PC-3 (cell line): ENCODE measurements around the gene TNFRSF4. TPM values are rescaled to one million over a fixed set of nuclear protein-coding genes. Genes with fewer than 3 reads are reported as not detected.

ENCODE experiments used
- ATAC-seq: fragments of 200-7000 bp; cut with Tn5 transposase; 2 replicates; pipeline ENCODE4 v1.9.1; 2020; ENCODE audit warnings: mild to moderate bottlenecking, moderate library complexity
- BruUV-seq: library from RNA; stranded (reverse); fragments of 400-500 nt; replicated peaks from 2 replicates; lab custom pipeline; 2021; lab: Mats Ljungman, UMichigan
- CTCF ChIA-PET: fragments of 300-600 bp; sonication (Branson Sonifier 250); formaldehyde crosslinking; loops from one replicate; lab custom pipeline; 2022; ENCODE audit warnings: antibody characterized with exemption; lab: Charles Lee
- POLR2A ChIA-PET: fragments of 300-600 bp; sonication (Branson Sonifier 250); formaldehyde crosslinking; loops from one replicate; lab custom pipeline; 2022; ENCODE audit warnings: antibody characterized with exemption; ENCODE audit not compliant: unreplicated experiment; lab: Charles Lee
- DNase-seq: peaks from one replicate; pipeline ENCODE4 v3.0.0-alpha.2; 2015
- H2AFZ ChIP-seq: fragments of 300-600 bp; sonication (generic); 2 replicates; pipeline ENCODE4 v1.6.0; 2016; ENCODE audit warnings: antibody characterized with exemption, low read length
- H3F3A ChIP-seq: fragments of 300-600 bp; sonication (generic); one replicate; pipeline ENCODE4 v1.6.0; 2017; ENCODE audit warnings: antibody characterized with exemption, low read length, control low read depth, mild to moderate bottlenecking; ENCODE audit not compliant: unreplicated experiment
- H3K27ac ChIP-seq: fragments of 300-600 bp; sonication (generic); 2 replicates; pipeline ENCODE4 v1.5.1; 2016; ENCODE audit warnings: mild to moderate bottlenecking, low read length
- H3K27me3 ChIP-seq: fragments of 300-600 bp; sonication (generic); 2 replicates; pipeline ENCODE4 v1.6.1; 2016; ENCODE audit warnings: low read length, mixed read lengths
- H3K36me3 ChIP-seq: fragments of 300-600 bp; sonication (generic); 2 replicates; pipeline ENCODE4 v1.6.1; 2016; ENCODE audit warnings: low read depth, mixed run types, low read length, mixed read lengths
- H3K4me1 ChIP-seq: fragments of 300-600 bp; sonication (generic); 2 replicates; pipeline ENCODE4 v1.5.1; 2016; ENCODE audit warnings: low read length; ENCODE audit not compliant: insufficient read depth
- H3K4me2 ChIP-seq: fragments of 300-600 bp; sonication (generic); 2 replicates; pipeline ENCODE4 v1.6.0; 2016; ENCODE audit warnings: low read length
- H3K4me3 ChIP-seq: fragments of 300-600 bp; sonication (generic); 2 replicates; pipeline ENCODE4 v1.5.1; 2016; ENCODE audit warnings: mild to moderate bottlenecking, low read length, mixed read lengths
- H3K79me2 ChIP-seq: fragments of 300-600 bp; sonication (generic); 2 replicates; pipeline ENCODE4 v1.6.1; 2017; ENCODE audit warnings: low read length, mixed read lengths
- H3K9ac ChIP-seq: fragments of 300-600 bp; sonication (generic); 2 replicates; pipeline ENCODE4 v1.6.0; 2016; ENCODE audit warnings: mild to moderate bottlenecking, low read length
- H3K9me2 ChIP-seq: fragments of 300-600 bp; sonication (generic); replicated peaks from 2 replicates; pipeline ENCODE4 v1.6.1; 2016; ENCODE audit warnings: mixed run types, low read length, mixed read lengths
- H3K9me3 ChIP-seq: fragments of 300-600 bp; sonication (generic); 2 replicates; pipeline ENCODE4 v1.6.1; 2016; ENCODE audit warnings: low read length, mixed read lengths
- H4K20me1 ChIP-seq: fragments of 300-600 bp; sonication (generic); 2 replicates; pipeline ENCODE4 v1.6.1; 2016; ENCODE audit warnings: low read length, mixed read lengths
- EZH2 ChIP-seq: fragments of 300-600 bp; sonication (generic); IDR thresholded peaks from one replicate; pipeline ENCODE4 v1.6.1; 2017; ENCODE audit warnings: antibody characterized with exemption, mild to moderate bottlenecking, low read length; ENCODE audit not compliant: unreplicated experiment
- intact Hi-C: fragments of 100-400 bp; cut with micrococcal nuclease; formaldehyde crosslinking; loops from 2 replicates; pipeline ENCODE4 v1.9.0; 2023
- microRNA-seq: library from miRNA; unstranded; fragments of <30 nt; microRNA quantifications from one replicate; pipeline ENCODE4 v1.1.0, GENCODE V29; 2020; ENCODE audit not compliant: unreplicated experiment
- total RNA-seq: library from RNA; depleted of rRNA; stranded (reverse); fragments of >200 nt; gene quantifications from 2 replicates; pipeline ENCODE4 v1.2.3, GENCODE V29; 2014; rRNA removed
- TF ChIP-seq, protein P1 (sequence below): fragments of 300-600 bp; sonication (generic); conservative IDR thresholded peaks from 2 replicates; pipeline ENCODE4 v1.5.1; 2017; ENCODE audit warnings: antibody characterized with exemption, low read depth, mild to moderate bottlenecking, low read length

The TNFRSF4 gene
- total RNA-seq, 1 experiment from 2014 or later: 0.11 TPM

DNA sequence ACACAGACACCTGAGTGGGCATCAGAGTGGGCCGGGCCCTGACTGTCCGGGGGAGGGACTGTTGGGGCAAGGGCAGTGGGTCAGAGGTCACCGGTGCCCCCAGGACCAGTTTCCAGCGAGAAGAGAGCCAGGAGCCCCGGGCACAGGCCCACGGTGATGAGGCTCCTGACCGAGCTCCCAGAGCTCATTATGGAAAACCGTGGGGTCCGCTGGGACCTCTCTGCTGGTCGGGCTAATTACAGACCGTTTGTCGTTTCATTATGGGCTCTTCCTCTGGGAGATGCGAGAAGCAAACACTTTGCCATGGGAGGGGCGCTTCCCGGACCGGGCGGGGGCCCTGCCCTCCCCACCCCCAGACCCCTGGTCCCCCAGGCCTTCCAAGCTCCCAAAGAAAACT, 52.3 kb downstream of the TNFRSF4 start:
- H3K9ac ChIP-seq: no peak overlapping the region
- no peaks in the 10 kb centered on the region for H3K36me3 ChIP-seq
- DNase-seq (no peak), ATAC-seq (no peak)
- H3K4me3 ChIP-seq: no peak overlapping the region
- H3K79me2 ChIP-seq: peaks cover 39% of the 10 kb centered on the region
- no peak overlapping the region for H3K27ac ChIP-seq
- BruUV-seq: no TSS peak
- H2AFZ ChIP-seq: no peak overlapping the region
- no peaks in the 10 kb centered on the region for H3K9me3 ChIP-seq
- H3K4me1 ChIP-seq: peaks cover 32% of the 10 kb centered on the region
- peaks cover 27% of the 10 kb centered on the region for H4K20me1 ChIP-seq
- intact Hi-C loops: no loop called here
- H3K4me2 ChIP-seq: no peak overlapping the region
- TF ChIP-seq, protein P1, sequence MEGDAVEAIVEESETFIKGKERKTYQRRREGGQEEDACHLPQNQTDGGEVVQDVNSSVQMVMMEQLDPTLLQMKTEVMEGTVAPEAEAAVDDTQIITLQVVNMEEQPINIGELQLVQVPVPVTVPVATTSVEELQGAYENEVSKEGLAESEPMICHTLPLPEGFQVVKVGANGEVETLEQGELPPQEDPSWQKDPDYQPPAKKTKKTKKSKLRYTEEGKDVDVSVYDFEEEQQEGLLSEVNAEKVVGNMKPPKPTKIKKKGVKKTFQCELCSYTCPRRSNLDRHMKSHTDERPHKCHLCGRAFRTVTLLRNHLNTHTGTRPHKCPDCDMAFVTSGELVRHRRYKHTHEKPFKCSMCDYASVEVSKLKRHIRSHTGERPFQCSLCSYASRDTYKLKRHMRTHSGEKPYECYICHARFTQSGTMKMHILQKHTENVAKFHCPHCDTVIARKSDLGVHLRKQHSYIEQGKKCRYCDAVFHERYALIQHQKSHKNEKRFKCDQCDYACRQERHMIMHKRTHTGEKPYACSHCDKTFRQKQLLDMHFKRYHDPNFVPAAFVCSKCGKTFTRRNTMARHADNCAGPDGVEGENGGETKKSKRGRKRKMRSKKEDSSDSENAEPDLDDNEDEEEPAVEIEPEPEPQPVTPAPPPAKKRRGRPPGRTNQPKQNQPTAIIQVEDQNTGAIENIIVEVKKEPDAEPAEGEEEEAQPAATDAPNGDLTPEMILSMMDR: no peak
- TF ChIP-seq EZH2: no peak
- no peaks in the 10 kb centered on the region for H3F3A ChIP-seq
- H3K9me2 ChIP-seq: no peaks in the 10 kb centered on the region
- ChIA-PET CTCF (no interaction called here), POLR2A (no interaction called here)
- H3K27me3 ChIP-seq: no peaks in the 10 kb centered on the region

Small RNA genes lying within 50 kb of the gene (microRNA-seq; reads per million reads assigned to microRNA genes)
- 1,630 reads per million, percentile 86 among the genes with 10 or more reads in this experiment for gene MIR200A
- gene MIR200B: 13,320 reads per million, percentile 97 among the genes with 10 or more reads in this experiment
- 3,237 reads per million, percentile 91 among the genes with 10 or more reads in this experiment for gene MIR429

Other genes with a start within 250 kb of the TNFRSF4 start
- gene PLEKHN1, start 247.7 kb downstream of the TNFRSF4 start, total RNA-seq: 14.0 and 18.3 TPM in 2 replicates
- 0.47 and 1.1 TPM in 2 replicates for gene PERM1, start 232.1 kb downstream of the TNFRSF4 start, total RNA-seq
- gene HES4, start 214.1 kb downstream of the TNFRSF4 start, total RNA-seq: 233 and 379 TPM in 2 replicates
- 749 and 758 TPM in 2 replicates for gene ISG15, start 200.7 kb downstream of the TNFRSF4 start, total RNA-seq
- gene AGRN, start 194.0 kb downstream of the TNFRSF4 start, total RNA-seq: 273 and 377 TPM in 2 replicates
- 147 and 171 TPM in 2 replicates for gene RNF223, start 139.8 kb downstream of the TNFRSF4 start, total RNA-seq
- gene C1orf159, start 98.1 kb downstream of the TNFRSF4 start, total RNA-seq: 61.7 and 78.0 TPM in 2 replicates
- gene TTLL10, start 40.3 kb downstream of the TNFRSF4 start, total RNA-seq: 0.36 and 0.46 TPM in 2 replicates
- gene TNFRSF18, start 7.6 kb downstream of the TNFRSF4 start, total RNA-seq: 87.2 and 120 TPM in 2 replicates
- gene SDF4, start 17.8 kb upstream of the TNFRSF4 start, total RNA-seq: 254 and 317 TPM in 2 replicates
- gene B3GALT6, start 18.1 kb upstream of the TNFRSF4 start, total RNA-seq: 74.0 and 92.2 TPM in 2 replicates
- gene C1QTNF12, start 32.6 kb upstream of the TNFRSF4 start, total RNA-seq: 2.8 and 3.9 TPM in 2 replicates
- 182 and 200 TPM in 2 replicates for gene UBE2J2, start 59.7 kb upstream of the TNFRSF4 start, total RNA-seq
- 4.2 and 5.3 TPM in 2 replicates for gene SCNN1D, start 66.3 kb upstream of the TNFRSF4 start, total RNA-seq
- gene ACAP3, start 93.8 kb upstream of the TNFRSF4 start, total RNA-seq: 116 and 178 TPM in 2 replicates
- gene PUSL1, start 94.4 kb upstream of the TNFRSF4 start, total RNA-seq: 132 and 142 TPM in 2 replicates
- gene INTS11, start 110.5 kb upstream of the TNFRSF4 start, total RNA-seq: 254 and 324 TPM in 2 replicates
- gene CPTP, start 110.6 kb upstream of the TNFRSF4 start, total RNA-seq: 141 and 168 TPM in 2 replicates
- gene TAS1R3, start 117.1 kb upstream of the TNFRSF4 start, total RNA-seq: 1.9 and 4.3 TPM in 2 replicates
- gene DVL1, start 135.3 kb upstream of the TNFRSF4 start, total RNA-seq: 626 and 813 TPM in 2 replicates
- gene MXRA8, start 144.4 kb upstream of the TNFRSF4 start, total RNA-seq: 25.3 and 29.0 TPM in 2 replicates
- gene AURKAIP1, start 161.1 kb upstream of the TNFRSF4 start, total RNA-seq: 823 and 1,067 TPM in 2 replicates
- gene CCNL2, start 185.2 kb upstream of the TNFRSF4 start, total RNA-seq: 356 and 385 TPM in 2 replicates
- 439 and 506 TPM in 2 replicates for gene MRPL20, start 193.1 kb upstream of the TNFRSF4 start, total RNA-seq
- 0.18 and 1.1 TPM in 2 replicates for gene ANKRD65, start 207.1 kb upstream of the TNFRSF4 start, total RNA-seq
- 59.1 and 74.5 TPM in 2 replicates for gene VWA1, start 221.5 kb upstream of the TNFRSF4 start, total RNA-seq
- 0.29 and 1.4 TPM in 2 replicates for gene ATAD3C, start 235.5 kb upstream of the TNFRSF4 start, total RNA-seq